COLO668 (cell line): ENCODE measurements around the gene PPFIA1.

Source experiments
- DNase-seq: peaks from one replicate; lab custom pipeline; 2025; ENCODE audit not compliant: unreplicated experiment; lab: John Stamatoyannopoulos, UW

The PPFIA1 gene

DNA sequence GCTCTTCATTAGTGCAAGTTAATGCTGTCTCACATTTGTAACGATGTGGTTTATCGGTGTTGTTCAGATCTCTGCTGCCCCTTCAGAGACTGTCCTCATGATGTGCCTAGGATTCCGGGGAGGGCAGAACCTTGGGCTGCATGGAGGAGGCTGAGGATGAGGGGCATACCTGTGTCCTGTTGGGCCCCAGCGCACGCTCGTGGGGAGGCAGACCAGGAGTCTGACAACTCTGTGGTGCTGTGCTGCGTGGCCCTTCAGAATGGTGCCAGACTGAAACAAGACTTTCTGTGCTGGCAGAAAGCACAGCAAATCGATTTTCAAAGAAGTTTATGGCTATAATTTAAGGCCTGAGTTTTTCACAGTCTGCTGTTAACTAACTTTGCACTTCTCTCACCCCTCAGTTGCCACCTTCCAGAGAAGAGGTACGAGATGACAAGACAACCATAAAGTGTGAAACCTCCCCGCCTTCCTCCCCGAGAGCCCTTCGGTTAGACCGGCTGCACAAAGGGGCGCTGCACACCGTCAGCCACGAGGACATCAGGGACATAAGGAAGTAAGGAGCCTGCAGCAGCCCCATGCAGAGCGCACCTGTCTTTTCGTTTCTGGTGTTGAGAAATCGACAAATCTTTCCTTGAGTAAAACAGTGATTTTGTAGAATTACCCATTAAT is 83.5 kb downstream of the PPFIA1 start:
- no peak for DNase-seq

DNA sequence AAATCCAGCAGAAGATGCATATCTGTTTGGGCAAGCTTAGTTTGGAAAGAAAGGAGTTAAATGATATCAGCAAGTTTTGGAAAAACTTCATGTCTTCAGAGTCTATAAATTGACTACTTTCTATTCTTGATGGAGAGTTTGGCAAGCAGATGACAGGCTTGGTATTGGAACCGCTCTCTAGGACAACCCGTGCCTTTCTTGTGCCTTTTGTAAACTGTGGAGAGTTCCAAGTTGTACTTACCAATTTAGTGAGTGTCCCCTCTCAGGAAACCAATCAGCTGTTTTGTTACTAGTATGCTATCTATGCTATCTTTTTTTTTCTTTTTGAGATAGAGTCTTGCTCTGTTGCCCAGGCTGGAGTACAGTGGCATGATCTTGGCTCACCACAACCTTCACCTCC is 84.1 kb downstream of the PPFIA1 start:
- no peak for DNase-seq

DNA sequence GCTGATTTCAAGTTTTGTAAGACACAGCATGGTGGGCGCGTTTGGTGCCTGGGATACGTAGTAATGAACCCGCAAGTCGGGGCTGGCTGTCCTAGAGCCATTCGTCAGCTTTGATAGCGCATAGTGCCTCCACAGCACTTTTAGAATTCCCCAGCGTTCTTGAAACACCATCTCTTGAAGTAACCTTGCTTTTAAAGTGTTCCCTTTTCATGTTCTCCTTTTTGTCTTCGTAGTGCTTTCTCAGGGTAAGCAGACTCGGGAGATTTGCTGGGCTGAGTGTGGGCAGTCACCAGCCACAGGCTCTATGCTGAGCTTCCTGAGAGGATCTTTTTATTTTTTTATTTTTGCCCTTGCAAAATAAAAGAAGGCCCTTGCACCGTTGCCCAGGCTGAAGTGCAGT is 88.3 kb downstream of the PPFIA1 start:
- DNase-seq: no peak

DNA sequence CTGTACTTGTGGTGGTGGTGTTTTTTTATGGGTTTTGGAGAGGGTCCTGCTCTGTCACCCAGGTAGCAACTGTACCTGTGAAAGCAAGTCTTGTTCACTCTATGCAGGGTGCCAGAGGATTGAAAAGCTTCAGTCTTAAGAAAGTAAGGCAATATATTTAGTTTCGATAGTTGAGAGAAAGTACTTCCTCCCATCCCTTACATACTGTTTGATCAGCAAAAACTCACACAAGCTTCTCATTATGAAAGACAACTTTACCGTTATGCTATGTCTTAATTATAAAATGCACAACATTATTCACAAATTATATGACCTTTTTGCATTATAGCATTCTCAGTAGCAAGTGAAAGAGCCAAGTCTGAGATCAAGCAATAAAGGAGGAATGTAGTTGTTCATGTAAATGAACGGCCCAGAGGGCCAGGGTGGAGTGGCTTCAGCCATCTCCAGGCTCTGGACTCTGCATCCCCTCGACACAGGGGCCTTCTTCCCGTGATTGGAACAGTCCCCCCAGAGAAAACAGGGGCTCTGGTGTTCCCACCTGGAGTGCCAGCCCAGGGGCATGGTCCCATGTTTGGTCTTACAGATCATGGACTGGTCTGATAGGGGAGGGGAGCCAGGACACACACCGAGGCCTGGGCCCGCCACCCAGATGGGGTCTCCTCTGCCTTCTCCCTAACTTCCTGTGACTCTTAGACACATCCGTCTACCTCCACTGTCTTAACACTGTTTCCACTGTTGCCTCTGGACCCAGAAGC is 89.1 kb downstream of the PPFIA1 start:
- DNase-seq: no peak

- DNase-seq: no peak
Observed at GRCh38 chr11:70360211-70360610, 89.7 kb downstream of the PPFIA1 start.

DNA sequence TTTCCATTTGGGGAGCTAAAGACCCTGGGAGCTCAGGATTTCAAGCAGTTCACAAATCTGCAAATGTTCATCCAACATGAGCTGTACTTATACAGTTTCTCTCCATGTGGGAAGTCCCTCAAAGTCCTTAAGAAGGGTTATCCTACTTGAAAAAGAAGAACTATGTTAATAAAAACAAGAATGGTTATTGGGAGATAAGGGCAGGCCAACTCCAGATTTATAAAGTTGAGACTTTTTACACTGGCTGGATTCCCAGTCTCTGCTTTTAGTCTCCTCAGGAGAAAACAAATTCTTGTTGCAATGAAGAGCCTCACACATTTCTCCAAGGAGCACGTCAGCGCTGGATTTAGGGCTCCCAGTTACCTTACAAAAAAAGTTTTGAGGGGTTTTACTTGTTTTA is 93.7 kb downstream of the PPFIA1 start:
- DNase-seq: no peak

GRCh38 chr11:70364745-70365543 is 94.5 kb downstream of the PPFIA1 start:
- DNase-seq: no peak

GRCh38 chr11:70365544-70365927 is 95.0 kb downstream of the PPFIA1 start:
- DNase-seq: no peak

GRCh38 chr11:70367071-70367470 is 96.6 kb downstream of the PPFIA1 start:
- no peak for DNase-seq

DNA sequence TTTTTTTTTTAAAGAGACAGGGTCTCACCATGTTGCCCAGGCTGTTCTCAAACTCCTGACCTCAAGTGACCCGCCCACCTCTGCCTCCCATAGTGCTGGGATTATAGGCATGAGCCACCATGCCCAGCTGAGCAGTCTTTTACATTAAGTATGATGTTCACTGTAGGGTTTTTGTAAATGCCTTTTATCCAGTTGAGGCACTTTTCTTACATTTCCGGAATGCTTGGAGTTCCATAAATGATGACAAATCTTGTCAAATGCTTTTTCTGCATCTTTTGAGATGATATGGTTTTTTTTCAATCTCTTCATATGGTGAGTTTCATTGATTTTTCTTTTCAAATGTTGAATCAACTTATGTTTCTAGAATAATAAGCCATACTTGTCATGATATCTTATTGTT is 98.5 kb downstream of the PPFIA1 start:
- no peak for DNase-seq

DNA sequence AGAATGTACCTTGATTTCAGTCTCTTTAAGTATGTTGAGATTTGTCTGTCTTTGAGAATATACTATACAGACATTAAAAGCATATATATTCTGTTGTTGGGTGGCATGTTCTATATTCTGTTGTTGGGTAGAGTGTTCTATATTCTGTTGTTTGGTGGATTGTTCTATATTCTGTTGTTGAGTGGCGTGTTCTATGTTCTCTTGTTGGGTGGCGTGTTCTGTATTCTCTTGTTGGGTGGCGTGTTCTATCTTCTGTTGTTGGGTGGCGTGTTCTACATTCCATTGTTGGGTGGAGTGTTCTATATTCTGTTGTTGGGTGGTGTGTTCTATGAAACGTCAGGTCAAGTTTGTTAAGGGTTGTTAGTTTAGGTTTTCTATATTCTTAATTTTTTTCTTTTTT is 100.8 kb downstream of the PPFIA1 start:
- DNase-seq: no peak

GRCh38 chr11:70372076-70372475 is 101.6 kb downstream of the PPFIA1 start:
- DNase-seq: no peak

- no peak for DNase-seq
Observed at GRCh38 chr11:70376621-70377020, 106.1 kb downstream of the PPFIA1 start.

GRCh38 chr11:70377645-70378044 is 107.2 kb downstream of the PPFIA1 start:
- DNase-seq: no peak

DNA sequence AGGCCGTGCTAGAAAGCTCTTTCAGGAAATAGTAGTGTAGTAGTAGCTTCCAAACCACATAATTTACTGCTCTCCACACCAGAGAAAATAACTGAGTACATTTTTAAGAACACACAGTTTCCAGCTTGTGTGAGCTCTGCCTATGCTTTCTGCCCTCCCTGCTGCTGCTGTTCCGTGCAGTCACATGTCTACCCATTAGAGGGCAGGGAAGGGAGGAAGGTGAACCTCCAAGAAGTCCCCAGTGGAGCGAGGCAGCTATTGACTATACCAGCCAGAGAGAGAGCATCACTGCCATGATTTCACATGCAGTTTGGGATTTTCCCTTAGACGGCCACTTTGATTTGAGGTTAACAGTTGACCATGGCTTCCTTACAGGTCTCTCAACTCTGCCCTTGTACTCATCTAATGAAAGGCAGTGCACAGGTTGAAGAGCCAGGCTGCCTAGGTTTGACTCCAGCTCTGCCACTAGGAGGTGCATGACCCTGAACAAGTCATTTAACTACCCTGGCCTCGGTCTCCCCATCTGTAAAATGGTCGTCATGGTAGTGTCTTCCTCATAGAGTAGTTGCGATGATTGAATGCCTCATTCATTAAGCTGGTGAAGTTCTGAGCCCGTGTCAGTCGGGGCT is 108.1 kb downstream of the PPFIA1 start:
- DNase-seq: no peak

DNA sequence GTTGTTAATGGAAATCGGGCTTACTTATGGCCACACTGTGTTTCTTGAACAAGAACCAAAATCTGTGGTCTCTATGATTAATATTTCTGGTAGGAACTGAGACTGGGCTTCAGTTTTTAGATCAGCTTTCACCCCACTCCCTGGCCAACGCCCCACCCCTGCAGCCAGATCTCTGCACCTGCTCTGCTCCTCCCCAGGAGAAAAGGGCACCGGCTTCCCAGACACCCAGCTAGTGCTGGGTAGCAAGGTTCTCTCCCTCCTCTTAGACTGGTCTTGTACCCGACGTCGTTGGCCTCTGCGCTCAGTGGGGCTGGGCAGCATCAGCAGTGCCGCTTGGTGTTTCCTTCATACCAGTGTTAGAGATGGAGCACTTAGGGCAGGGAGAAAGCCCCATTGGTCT is 110.9 kb downstream of the PPFIA1 start:
- no peak for DNase-seq

GRCh38 chr11:70381872-70382861 is 111.7 kb downstream of the PPFIA1 start:
- DNase-seq: no peak

GRCh38 chr11:70383664-70384565 is 113.4 kb downstream of the PPFIA1 start:
- DNase-seq: no peak

DNA sequence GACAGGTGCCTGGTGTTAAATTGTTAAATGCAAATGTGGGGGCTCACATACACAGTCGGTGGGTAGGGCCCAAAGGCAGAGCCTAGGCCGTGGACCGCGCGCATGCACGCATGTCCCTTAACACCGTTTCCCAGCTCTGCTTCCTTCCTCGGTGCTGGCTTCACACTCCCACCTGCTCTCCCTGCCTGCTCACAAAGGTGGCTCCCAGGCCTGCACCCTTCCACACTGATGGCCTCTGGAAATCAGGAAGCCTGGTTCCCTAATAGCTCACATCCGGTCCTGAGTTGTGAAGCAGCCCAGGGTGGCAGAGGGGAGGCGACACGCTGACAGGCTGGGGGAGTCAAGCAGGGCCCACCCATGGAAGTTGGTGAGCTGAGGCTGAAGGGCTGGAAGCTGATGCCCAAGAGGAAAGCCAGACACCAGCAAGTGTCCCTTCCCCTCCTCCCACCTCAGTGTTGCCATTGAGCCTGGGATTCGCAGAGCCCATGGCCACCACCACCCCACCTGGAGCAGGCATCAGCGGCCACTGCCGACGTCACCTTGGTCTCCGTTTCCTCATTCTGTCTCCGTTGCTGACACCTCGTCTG is 114.2 kb downstream of the PPFIA1 start:
- no peak for DNase-seq
